MM.1S (cell line): Measurements from ENCODE around the gene CANT1.

ENCODE experiments used
- DNase-seq: peaks from one replicate; pipeline ENCODE4 v3.0.0-alpha.2; 2015
- H2AFZ ChIP-seq: fragments of 300-600 bp; sonication (generic); 2 replicates; pipeline ENCODE4 v1.6.0; 2016; ENCODE audit warnings: antibody characterized with exemption, low read length
- H3F3A ChIP-seq: fragments of 300-600 bp; sonication (generic); 2 replicates; pipeline ENCODE4 v1.6.1; 2016; ENCODE audit warnings: mild to moderate bottlenecking, antibody characterized with exemption, low read length, moderate library complexity, mixed read lengths; ENCODE audit not compliant: insufficient read depth
- H3K27ac ChIP-seq: fragments of 300-600 bp; sonication (generic); 2 replicates; pipeline ENCODE4 v1.5.1; 2016; ENCODE audit warnings: mild to moderate bottlenecking, low read length
- H3K27me3 ChIP-seq: fragments of 300-600 bp; sonication (generic); replicated peaks from 2 replicates; pipeline ENCODE4 v1.6.0; 2016; ENCODE audit warnings: low read length; ENCODE audit not compliant: insufficient read depth
- H3K36me3 ChIP-seq: fragments of 300-600 bp; sonication (generic); replicated peaks from 2 replicates; pipeline ENCODE4 v1.6.1; 2016; ENCODE audit warnings: mild to moderate bottlenecking, low read length, mixed read lengths; ENCODE audit not compliant: insufficient read depth
- H3K4me1 ChIP-seq: fragments of 300-600 bp; sonication (generic); 2 replicates; pipeline ENCODE4 v1.6.1; 2016; ENCODE audit warnings: low read length, mixed read lengths
- H3K4me2 ChIP-seq: fragments of 300-600 bp; sonication (generic); 2 replicates; pipeline ENCODE4 v1.6.0; 2016; ENCODE audit warnings: low read depth, low read length
- H3K4me3 ChIP-seq: fragments of 300-600 bp; sonication (generic); 2 replicates; pipeline ENCODE4 v1.5.1; 2016; ENCODE audit warnings: low read length, mixed read lengths
- H3K79me2 ChIP-seq: fragments of 300-600 bp; sonication (generic); 2 replicates; pipeline ENCODE4 v1.6.1; 2016; ENCODE audit warnings: mixed run types, low read length, mixed read lengths
- H3K9ac ChIP-seq: fragments of 300-600 bp; sonication (generic); 2 replicates; pipeline ENCODE4 v1.6.1; 2016; ENCODE audit warnings: low read length, mixed read lengths
- H3K9me2 ChIP-seq: fragments of 300-600 bp; sonication (generic); replicated peaks from 2 replicates; pipeline ENCODE4 v1.6.1; 2016; ENCODE audit warnings: mild to moderate bottlenecking, low read length, mixed read lengths; ENCODE audit not compliant: insufficient read depth
- H3K9me3 ChIP-seq: fragments of 300-600 bp; sonication (generic); replicated peaks from 2 replicates; pipeline ENCODE4 v1.6.1; 2016; ENCODE audit warnings: mild to moderate bottlenecking, low read length, mixed read lengths; ENCODE audit not compliant: insufficient read depth
- H4K20me1 ChIP-seq: fragments of 300-600 bp; sonication (generic); 2 replicates; pipeline ENCODE4 v1.6.1; 2016; ENCODE audit warnings: mild to moderate bottlenecking, low read length, moderate library complexity, mixed read lengths; ENCODE audit not compliant: insufficient read depth
- CTCF ChIP-seq: fragments of 300-600 bp; sonication (generic); IDR thresholded peaks from 2 replicates; pipeline ENCODE4 v1.5.1; 2016; ENCODE audit warnings: antibody characterized with exemption, low read length, mixed read lengths
- EZH2 ChIP-seq: fragments of 300-600 bp; sonication (generic); optimal IDR thresholded peaks from 2 replicates; pipeline ENCODE3; 2017; ENCODE audit warnings: low read depth, mild to moderate bottlenecking, antibody characterized with exemption, low read length, mixed read lengths
- EZH2phosphoT487 ChIP-seq: fragments of 300-600 bp; sonication (generic); IDR thresholded peaks from 2 replicates; pipeline ENCODE4 v1.6.1; 2018; ENCODE audit warnings: antibody characterized with exemption, low read length

The CANT1 gene

GRCh38 chr17:78950870-78951269, 58.7 kb downstream of the CANT1 start:
- Histone ChIP-seq H3K4me1 (no peaks in the 10 kb centered on the region), H3K27ac (no peak overlapping the region), H3K27me3 (peaks cover 21% of the 10 kb centered on the region), H3K9me3 (no peaks in the 10 kb centered on the region), H3K9ac (no peak overlapping the region), H4K20me1 (no peaks in the 10 kb centered on the region), H3F3A (no peaks in the 10 kb centered on the region), H3K9me2 (no peaks in the 10 kb centered on the region), H2AFZ (no peak overlapping the region), H3K79me2 (no peaks in the 10 kb centered on the region), H3K4me3 (no peak overlapping the region), H3K4me2 (no peak overlapping the region), H3K36me3 (no peaks in the 10 kb centered on the region)
- TF ChIP-seq CTCF (no peak), EZH2phosphoT487 (no peak), EZH2 (no peak)
- no peak for DNase-seq

GRCh38 chr17:78947235-78948149, 62.1 kb downstream of the CANT1 start:
- H3K9me3 ChIP-seq, result no peaks in the 10 kb centered on the region
- 0 out of 2 replicates have a peak, but pooled peaks cover 4% of the 10 kb centered on the region for H3K27me3 ChIP-seq
- H3K4me3 ChIP-seq, result no peak overlapping the region
- H3K4me2 ChIP-seq, result no peak overlapping the region
- H3F3A ChIP-seq, result no peaks in the 10 kb centered on the region
- DNase-seq, result no peak
- no peaks in the 10 kb centered on the region for H3K4me1 ChIP-seq
- H4K20me1 ChIP-seq, result no peaks in the 10 kb centered on the region
- H3K9me2 ChIP-seq, result no peaks in the 10 kb centered on the region
- TF ChIP-seq CTCF, result no peak
- TF ChIP-seq EZH2, result no peak
- no peak for TF ChIP-seq EZH2phosphoT487
- no peak overlapping the region for H3K27ac ChIP-seq
- no peaks in the 10 kb centered on the region for H3K36me3 ChIP-seq
- H3K79me2 ChIP-seq, result no peaks in the 10 kb centered on the region
- no peak overlapping the region for H2AFZ ChIP-seq
- H3K9ac ChIP-seq, result no peak overlapping the region

- Histone ChIP-seq H3K9me2 (no peaks in the 10 kb centered on the region), H2AFZ (no peak overlapping the region), H3K4me1 (no peaks in the 10 kb centered on the region), H3K4me3 (no peak overlapping the region), H3F3A (no peaks in the 10 kb centered on the region), H4K20me1 (no peaks in the 10 kb centered on the region), H3K4me2 (no peak overlapping the region), H3K9ac (no peak overlapping the region), H3K79me2 (no peaks in the 10 kb centered on the region), H3K9me3 (no peaks in the 10 kb centered on the region), H3K27me3 (0 out of 2 replicates have a peak, but pooled peaks cover 4% of the 10 kb centered on the region), H3K27ac (no peak overlapping the region), H3K36me3 (no peaks in the 10 kb centered on the region)
- TF ChIP-seq EZH2phosphoT487, result no peak
- TF ChIP-seq CTCF, result no peak
- no peak for TF ChIP-seq EZH2
- no peak for DNase-seq
These were observed 62.9 kb downstream of the CANT1 start for GRCh38 chr17:78946631-78947030.
